A673 (cell line): ENCODE measurements around the gene CPXM1. TPM values are rescaled to one million over a fixed set of nuclear protein-coding genes. Genes with fewer than 3 reads are reported as not detected.
"Not testable (repeated sequence)": the region's sequence is repeated elsewhere in the genome, so short reads cannot be mapped to it uniquely, and the experiment has no call there.

Experiments
- BruUV-seq: library from RNA; stranded (reverse); fragments of 400-500 nt; replicated peaks from 2 replicates; lab custom pipeline; 2021; lab: Mats Ljungman, UMichigan
- CTCF ChIA-PET: fragments of 300-600 bp; sonication (Branson Sonifier 250); formaldehyde crosslinking; loops from one replicate; lab custom pipeline; 2022; ENCODE audit warnings: antibody characterized with exemption; lab: Charles Lee
- POLR2A ChIA-PET: fragments of 300-600 bp; sonication (Branson Sonifier 250); formaldehyde crosslinking; loops from one replicate; lab custom pipeline; 2022; ENCODE audit warnings: antibody characterized with exemption; ENCODE audit not compliant: low non-redundant PET; lab: Charles Lee
- DNase-seq: peaks from one replicate; pipeline ENCODE4 v3.0.0-alpha.2; 2015; ENCODE audit warnings: low spot score
- H3K27ac ChIP-seq: fragments of 200-600 bp; sonication (generic); 2 replicates; pipeline ENCODE4 v1.5.1; 2016; ENCODE audit warnings: mixed run types, low read depth, mild to moderate bottlenecking, mixed read lengths, antibody characterized with exemption, low read length; ENCODE audit not compliant: poor library complexity, severe bottlenecking
- H3K27me3 ChIP-seq: fragments of 200-600 bp; sonication (generic); replicated peaks from 2 replicates; pipeline ENCODE4 v1.6.1; 2017; ENCODE audit warnings: mixed run types, low read depth, mild to moderate bottlenecking, mixed read lengths, antibody characterized with exemption, low read length; ENCODE audit not compliant: insufficient read depth, poor library complexity
- H3K36me3 ChIP-seq: fragments of 200-600 bp; sonication (generic); 2 replicates; pipeline ENCODE4 v1.6.1; 2016; ENCODE audit warnings: mixed run types, mild to moderate bottlenecking, mixed read lengths, antibody characterized with exemption, low read length; ENCODE audit not compliant: insufficient read depth, poor library complexity, severe bottlenecking
- H3K4me1 ChIP-seq: fragments of 200-600 bp; sonication (generic); 2 replicates; pipeline ENCODE4 v1.6.1; 2017; ENCODE audit warnings: mixed run types, mild to moderate bottlenecking, mixed read lengths, antibody characterized with exemption, low read length; ENCODE audit not compliant: insufficient read depth, poor library complexity, severe bottlenecking
- H3K4me3 ChIP-seq: fragments of 200-600 bp; sonication (generic); 2 replicates; pipeline ENCODE4 v1.5.1; 2016; ENCODE audit warnings: low read depth, mixed run types, mild to moderate bottlenecking, mixed read lengths, low read length; ENCODE audit not compliant: poor library complexity, severe bottlenecking
- H3K9me3 ChIP-seq: fragments of 200-600 bp; sonication (generic); 2 replicates; pipeline ENCODE4 v1.6.1; 2016; ENCODE audit warnings: mixed run types, low read depth, mild to moderate bottlenecking, mixed read lengths, antibody characterized with exemption, low read length; ENCODE audit not compliant: poor library complexity, severe bottlenecking
- CTCF ChIP-seq: fragments of 300-800, 200-600 bp; sonication (generic); conservative IDR thresholded peaks from 2 replicates; pipeline ENCODE4 v1.5.1; 2017; ENCODE audit warnings: low read depth, mild to moderate bottlenecking, antibody characterized with exemption, low read length, moderate library complexity, mixed read lengths
- EZH2 ChIP-seq: fragments of 200-600 bp; sonication (generic); IDR thresholded peaks from 2 replicates; pipeline ENCODE4 v1.6.1; 2017; ENCODE audit warnings: borderline replicate concordance, low read depth, mild to moderate bottlenecking, mixed read lengths, antibody characterized with exemption, low read length; ENCODE audit not compliant: poor library complexity, severe bottlenecking
- intact Hi-C: fragments of 100-400 bp; cut with micrococcal nuclease; formaldehyde crosslinking; loops from one replicate; pipeline ENCODE4 v1.10.0; 2022; ENCODE audit not compliant: unreplicated experiment
- total RNA-seq: library from RNA; stranded (reverse); gene quantifications from 2 replicates; pipeline ENCODE4 v1.2.3, GENCODE V29; 2021

The CPXM1 gene
- total RNA-seq, 1 experiment from 2014 or later: 3.8 TPM

DNA sequence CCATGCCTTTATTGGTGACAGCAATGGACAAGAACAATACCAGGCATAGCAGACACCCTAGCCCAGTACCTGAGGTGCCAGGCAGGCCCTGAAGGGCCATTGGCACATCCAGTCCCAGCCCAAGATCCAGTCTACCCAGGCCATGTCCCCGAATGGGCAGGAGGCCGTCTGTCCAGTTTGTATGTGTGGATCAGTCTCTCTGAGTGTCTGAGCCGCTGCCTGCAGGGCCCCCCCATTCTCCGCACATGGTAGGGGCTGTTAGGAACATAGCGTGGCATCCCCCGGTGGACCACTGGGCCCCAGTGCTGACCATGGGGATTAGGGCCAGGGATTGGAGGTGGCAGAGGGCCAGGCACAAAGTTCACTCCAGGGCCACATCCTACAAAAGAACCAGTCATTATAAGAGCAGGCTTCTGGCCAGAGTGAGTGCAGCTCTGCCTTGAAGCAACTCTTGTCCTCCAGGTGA lies 34.9 kb upstream of the CPXM1 start:
- ChIA-PET POLR2A (no interaction called here), CTCF (no interaction called here)
- TF ChIP-seq CTCF (no peak), EZH2 (no peak)
- Histone ChIP-seq H3K9me3 (no peaks in the 10 kb centered on the region), H3K27me3 (no peaks in the 10 kb centered on the region), H3K4me3 (no peak overlapping the region), H3K27ac (no peak overlapping the region), H3K4me1 (peaks cover 11% of the 10 kb centered on the region), H3K36me3 (peaks cover 8% of the 10 kb centered on the region)
- BruUV-seq: no TSS peak
- no peak for DNase-seq
- intact Hi-C loops: no loop called here

GRCh38 chr20:2834401-2835110 lies 34.1 kb upstream of the CPXM1 start:
- TF ChIP-seq EZH2: no peak
- TF ChIP-seq CTCF: no peak
- no peak overlapping the region for H3K4me3 ChIP-seq
- CTCF ChIA-PET: no interaction called here
- intact Hi-C loops: no loop called here
- no peaks in the 10 kb centered on the region for H3K9me3 ChIP-seq
- H3K36me3 ChIP-seq: peaks cover 8% of the 10 kb centered on the region
- POLR2A ChIA-PET: no interaction called here
- no peak for DNase-seq
- H3K27me3 ChIP-seq: no peaks in the 10 kb centered on the region
- BruUV-seq: no TSS peak
- H3K4me1 ChIP-seq: peaks cover 4% of the 10 kb centered on the region
- H3K27ac ChIP-seq: no peak overlapping the region

DNA sequence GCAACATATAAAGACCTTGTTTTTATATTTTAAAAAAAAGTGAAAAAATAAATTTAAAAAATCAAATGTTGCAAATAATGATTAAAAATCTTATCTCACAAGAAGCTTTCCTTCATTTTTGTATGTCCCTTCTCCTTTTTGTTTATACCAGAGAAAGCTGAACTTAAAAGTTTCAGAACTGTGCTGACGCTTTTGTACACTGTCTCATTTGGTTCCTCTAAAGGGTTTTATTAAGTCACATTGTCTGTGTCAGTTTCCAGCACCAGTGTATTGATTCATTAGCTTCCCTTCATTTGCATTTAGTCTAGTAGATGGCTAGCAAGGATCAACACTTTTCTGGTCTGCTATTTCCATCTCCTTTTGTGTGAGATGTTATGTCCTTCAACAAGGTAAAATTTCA lies 33.3 kb upstream of the CPXM1 start:
- intact Hi-C loops: no loop called here
- Histone ChIP-seq H3K9me3 (no peaks in the 10 kb centered on the region), H3K4me3 (no peak overlapping the region), H3K4me1 (no peaks in the 10 kb centered on the region), H3K27me3 (no peaks in the 10 kb centered on the region), H3K27ac (no peak overlapping the region), H3K36me3 (peaks cover 8% of the 10 kb centered on the region)
- TF ChIP-seq CTCF: no peak
- TF ChIP-seq EZH2: no peak
- no TSS peak for BruUV-seq
- DNase-seq: no peak
- CTCF ChIA-PET: no interaction called here
- POLR2A ChIA-PET: no interaction called here

DNA sequence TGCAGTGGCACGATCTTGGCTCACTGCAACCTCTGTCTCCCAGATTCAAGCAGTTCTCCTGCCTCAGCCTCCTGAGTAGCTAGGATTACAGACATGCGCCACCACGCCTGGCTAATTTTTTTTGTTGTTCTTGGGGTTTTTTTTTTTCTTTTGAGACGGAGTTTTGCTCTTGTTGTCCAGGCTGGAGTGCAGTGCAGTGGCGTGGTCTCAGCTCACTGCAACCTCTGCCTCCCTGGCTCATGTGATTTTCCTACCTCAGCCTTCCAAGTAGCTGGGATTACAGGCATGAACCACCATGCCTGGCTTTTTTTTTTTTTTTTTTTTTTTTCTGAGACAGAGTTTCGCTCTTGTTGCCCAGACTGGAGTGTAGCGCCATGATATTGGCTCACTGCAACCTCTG lies 30.8 kb upstream of the CPXM1 start:
- DNase-seq, H3K9me3 ChIP-seq, H3K4me3 ChIP-seq, POLR2A ChIA-PET, H3K4me1 ChIP-seq, H3K27me3 ChIP-seq, H3K36me3 ChIP-seq, intact Hi-C loops, H3K27ac ChIP-seq, BruUV-seq: not testable (repeated sequence)
- CTCF ChIA-PET: interaction anchor here (0.7 kb wide), 1 partner anchor 10 kb away, joined by 3 read pairs; no protein-coding TSS in a partner anchor
